HG03354 (cell line): ENCODE results near the gene ARSI.

ENCODE experiments used
- ATAC-seq: cut with Tn5 transposase; IDR thresholded peaks from one replicate; pipeline ENCODE4 v1.9.1; 2021; ENCODE audit warnings: mild to moderate bottlenecking; ENCODE audit not compliant: unreplicated experiment, poor library complexity, severe bottlenecking

ARSI gene

GRCh38 chr5:150328515-150328914 lies 25.8 kb upstream of the ARSI start:
- ATAC-seq = no peak

DNA sequence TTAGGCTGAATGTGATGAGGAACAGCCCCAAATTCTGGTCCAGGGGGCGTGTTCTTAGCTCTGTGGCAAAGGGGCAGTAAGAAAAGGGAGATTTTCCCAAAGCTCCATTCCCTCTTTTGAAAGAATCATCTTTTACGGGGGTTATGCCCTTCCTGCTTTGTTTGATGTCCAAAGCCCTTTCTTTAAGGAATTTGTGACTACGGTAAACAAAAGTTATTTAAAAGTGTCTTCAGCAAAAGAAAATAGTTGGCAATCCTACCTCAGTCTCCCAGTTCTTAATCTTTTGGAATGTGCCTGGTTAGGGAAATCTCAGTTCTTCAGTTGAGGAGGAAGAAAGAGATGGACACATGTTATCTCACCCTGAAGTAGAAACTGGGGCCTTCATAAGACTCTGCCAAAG lies 24.4 kb upstream of the ARSI start:
- no peak for ATAC-seq

GRCh38 chr5:150326707-150327106 lies 24.0 kb upstream of the ARSI start:
- ATAC-seq = no peak

DNA sequence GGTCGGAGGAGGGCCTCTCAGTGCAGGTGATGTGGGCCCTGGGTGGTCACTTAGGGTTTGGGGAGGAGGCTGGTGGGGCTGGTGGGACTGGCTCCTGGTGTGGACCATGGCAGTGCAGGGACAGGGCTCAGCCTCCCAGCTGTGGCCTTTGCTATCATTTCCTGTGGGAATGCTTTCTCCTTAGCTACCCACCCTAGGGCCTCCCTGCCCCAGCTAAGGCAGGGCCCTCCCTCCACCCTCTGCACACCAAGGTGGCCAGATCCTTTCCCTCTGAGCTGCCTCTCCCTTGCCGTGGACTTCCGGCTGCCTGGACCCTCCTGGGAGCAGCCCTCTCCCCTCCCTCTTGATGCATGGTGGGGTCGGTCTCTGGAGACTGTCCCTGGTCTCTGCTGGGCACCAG lies 22.7 kb upstream of the ARSI start:
- no peak for ATAC-seq

GRCh38 chr5:150323819-150324218 lies 21.1 kb upstream of the ARSI start:
- ATAC-seq = no peak

- ATAC-seq = no peak
These were observed 20.4 kb upstream of the ARSI start for GRCh38 chr5:150323092-150323491.

DNA sequence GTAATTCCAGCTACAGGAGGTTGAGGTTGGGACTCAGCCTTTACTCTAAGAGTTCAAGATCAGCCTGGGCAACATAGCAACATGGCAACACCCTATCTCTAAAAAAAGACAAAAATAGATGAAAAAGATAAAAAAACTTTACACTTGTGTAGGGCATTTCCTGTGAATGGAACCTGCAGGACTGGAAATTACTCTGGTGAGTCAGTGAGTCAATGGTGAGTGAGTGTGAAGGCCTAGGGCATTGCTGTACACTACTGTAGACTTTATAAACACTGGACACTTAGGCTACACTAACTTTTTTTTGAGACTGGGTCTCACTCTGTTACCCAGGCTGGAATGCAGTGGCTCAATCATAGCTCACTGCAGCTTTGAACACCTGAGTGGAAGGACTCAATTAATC lies 19.5 kb upstream of the ARSI start:
- ATAC-seq = no peak

DNA sequence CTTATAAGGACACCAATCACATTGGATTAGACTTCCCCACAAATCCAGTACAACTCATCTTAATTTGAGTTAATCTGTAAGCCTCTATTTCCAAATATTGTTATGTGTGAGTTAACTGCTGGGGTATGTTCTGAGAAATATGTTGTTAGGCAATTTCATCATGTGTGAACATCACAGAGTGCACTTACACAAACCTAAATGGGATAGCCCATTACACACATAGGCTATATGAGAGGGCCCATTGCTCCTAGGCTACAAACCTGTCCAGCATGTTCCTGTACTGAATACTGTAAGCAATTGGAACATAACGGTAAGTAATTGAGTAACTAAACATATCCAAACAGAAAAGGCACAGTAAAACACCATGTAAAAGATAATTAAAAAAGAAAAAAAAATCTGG lies 19.1 kb upstream of the ARSI start:
- no peak for ATAC-seq

GRCh38 chr5:150321211-150321610 lies 18.5 kb upstream of the ARSI start:
- ATAC-seq = no peak

DNA sequence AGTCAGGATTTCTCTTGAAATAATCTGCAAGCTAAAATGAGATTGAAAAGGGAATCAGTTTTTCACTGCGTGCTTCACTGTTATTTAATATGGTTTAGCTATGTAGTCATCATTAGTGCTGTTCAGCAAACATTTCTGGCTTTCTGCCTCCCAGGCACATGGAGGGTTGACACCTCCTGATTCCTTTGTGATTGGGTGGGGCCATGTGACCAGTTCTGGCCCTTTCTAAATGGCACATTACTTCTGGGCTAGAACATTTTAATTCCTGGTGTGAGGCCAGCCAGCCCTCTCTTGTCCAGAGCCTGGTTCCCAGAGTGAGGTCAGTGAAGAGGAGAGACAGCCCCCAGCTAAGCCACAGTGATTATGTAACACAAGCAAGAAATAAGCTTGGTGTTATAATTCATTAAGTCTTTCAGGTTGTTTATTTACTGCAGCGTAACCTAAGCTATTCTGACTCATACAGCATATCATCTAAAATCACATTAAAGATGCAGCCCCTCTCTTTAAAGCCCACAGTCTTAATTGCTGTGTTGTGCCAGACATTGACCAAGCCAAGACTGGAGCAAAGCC lies 17.4 kb upstream of the ARSI start:
- no peak for ATAC-seq

DNA sequence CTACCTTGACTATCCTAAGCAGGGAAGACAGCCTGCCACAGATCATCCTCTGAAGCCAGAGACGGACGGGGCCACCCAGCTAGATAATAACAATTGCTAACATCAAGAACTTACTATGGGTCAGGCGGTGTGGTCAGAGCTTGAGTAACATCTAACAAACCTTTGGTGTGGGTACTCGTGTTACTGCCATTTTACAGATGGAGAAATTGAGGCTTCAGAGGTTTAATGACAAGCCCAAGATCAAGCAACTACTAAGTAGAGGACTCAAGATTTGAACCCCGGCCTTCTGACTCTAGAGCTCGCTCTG lies 16.7 kb upstream of the ARSI start:
- no peak for ATAC-seq

GRCh38 chr5:150318613-150319483 lies 16.1 kb upstream of the ARSI start:
- ATAC-seq = no peak

- no peak for ATAC-seq
These were observed 14.6 kb upstream of the ARSI start for GRCh38 chr5:150317048-150318003.

GRCh38 chr5:150316320-150316719 lies 13.6 kb upstream of the ARSI start:
- ATAC-seq = no peak

DNA sequence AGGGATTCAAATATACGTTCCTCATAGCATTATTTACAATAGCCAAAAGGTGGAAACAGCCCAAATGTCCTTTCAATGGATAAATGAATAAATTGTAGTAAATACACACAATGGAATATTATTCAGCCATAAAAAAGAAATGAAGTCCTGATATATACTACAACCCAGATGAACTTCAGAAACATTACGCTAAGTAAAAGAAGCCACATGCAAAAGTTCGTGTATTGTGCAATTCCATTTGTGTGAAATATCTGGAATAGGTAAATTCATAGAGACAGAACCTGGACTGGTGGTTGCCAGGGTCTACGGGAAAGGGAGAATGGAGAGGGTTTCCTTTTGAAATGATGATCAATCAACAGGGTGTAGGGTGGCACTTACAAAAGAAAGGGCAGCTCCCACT lies 12.5 kb upstream of the ARSI start:
- ATAC-seq = no peak

DNA sequence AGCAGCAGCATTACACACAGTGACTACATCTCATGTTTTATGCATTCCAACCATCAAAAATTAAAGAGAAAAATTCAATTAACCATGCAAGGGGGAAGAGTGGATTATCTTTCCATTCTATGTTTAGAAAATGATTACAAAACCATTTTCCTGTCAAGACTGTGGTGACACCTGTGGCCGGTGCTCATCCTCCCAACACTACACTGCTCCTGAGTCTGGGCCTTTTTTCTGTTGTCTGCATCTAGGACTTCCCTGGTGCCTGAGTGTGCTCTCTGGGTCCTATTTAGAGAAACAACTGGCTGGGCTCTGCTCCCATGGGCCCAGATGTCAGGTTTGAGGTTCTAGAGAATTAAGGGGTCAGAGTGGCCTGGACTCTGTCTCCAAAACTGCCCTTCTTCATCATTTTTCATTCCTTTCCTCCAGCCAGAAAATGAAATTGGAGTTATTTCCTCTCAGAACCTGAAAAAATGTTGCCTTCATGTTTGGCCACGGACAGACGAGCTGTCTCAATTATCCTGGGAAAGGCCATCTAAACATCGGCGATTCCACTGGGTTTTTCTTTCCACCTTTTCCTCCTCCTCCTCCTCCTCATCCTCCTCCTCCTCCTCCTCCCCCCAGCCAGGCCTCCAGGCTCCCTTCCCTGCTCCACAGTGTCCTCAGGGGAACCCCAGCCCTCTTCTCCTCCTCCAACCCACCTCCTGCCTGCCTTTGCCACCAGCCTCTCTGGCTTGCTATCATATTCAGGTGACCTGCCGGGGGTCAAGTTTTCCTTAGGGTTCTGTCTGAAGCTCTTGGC lies 11.4 kb upstream of the ARSI start:
- ATAC-seq = no peak

DNA sequence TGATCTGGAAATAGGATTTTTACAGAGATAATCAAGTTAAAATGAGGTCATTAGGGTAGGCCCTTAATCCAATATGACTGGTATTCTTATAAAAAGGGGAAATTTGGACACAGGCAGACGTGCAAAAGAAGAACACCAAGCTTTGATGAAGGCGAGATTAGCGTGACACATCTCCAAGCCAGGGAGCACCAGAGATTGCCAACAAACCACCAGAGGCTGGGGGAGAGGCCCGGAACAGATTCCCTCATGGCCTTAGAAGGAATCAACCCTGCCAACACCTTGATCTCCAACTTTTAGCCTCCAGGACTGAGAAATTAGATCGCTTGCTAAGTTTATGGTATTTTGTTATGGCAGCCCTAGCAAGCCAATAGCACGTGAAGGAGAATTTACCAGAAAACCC lies 10.8 kb upstream of the ARSI start:
- no peak for ATAC-seq

GRCh38 chr5:150312518-150312917 lies 9.8 kb upstream of the ARSI start:
- no peak for ATAC-seq

DNA sequence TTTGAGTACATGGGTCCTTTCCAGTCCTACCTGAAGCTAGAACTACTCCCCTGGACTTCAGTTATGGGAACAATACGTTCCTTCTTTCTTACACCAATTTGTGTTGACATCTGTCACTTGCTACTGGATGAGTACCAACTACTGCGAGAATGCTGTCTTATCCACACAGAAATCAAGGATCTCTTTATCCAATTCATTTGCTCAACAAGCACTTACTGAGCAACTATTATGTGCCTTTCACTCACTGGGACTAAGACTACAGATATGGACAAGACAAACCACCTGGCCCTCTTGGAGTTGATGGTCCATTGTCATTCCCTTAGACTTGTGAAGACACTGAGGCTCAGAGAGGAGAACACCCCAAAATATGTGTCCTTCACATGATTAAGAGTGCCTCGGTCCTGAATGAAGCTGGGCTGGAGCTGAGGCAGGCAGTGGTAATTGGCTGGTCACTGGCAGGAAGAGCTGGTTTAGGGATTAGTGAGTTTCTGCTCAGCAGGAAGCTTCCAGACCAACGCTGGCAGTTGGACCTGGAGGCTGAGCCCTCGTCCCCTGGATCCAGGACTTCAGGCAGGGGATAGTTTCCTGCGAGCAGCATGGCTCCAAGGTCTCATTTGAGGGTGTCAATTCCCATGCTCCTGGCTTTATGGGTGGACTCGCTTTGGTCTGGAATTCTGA lies 8.4 kb upstream of the ARSI start:
- ATAC-seq = no peak
